Uterus (tissue), 2 donors: Measurements from ENCODE around the gene IQCK.

Experiments used
- POLR2A ChIP-seq, 2 donors: fragments of 450-650 bp; IDR thresholded peaks; one replicate each; pipeline ENCODE4 v1.6.1; 2016; ENCODE audit warnings: antibody characterized with exemption in 2 of 2, mild to moderate bottlenecking in 1 of 2, moderate library complexity in 1 of 2
- TF ChIP-seq, protein P1 (sequence below), 4 experiments: fragments of 200-600 bp in 2 of 4; fragments of 450-650 bp in 2 of 4; sonication (generic) in 2 of 4; IDR thresholded peaks; one replicate each; pipeline ENCODE4 v1.5.1; 2016 to 2019; ENCODE audit warnings: antibody characterized with exemption in 4 of 4, mild to moderate bottlenecking in 2 of 4, moderate library complexity in 1 of 4

DNA sequence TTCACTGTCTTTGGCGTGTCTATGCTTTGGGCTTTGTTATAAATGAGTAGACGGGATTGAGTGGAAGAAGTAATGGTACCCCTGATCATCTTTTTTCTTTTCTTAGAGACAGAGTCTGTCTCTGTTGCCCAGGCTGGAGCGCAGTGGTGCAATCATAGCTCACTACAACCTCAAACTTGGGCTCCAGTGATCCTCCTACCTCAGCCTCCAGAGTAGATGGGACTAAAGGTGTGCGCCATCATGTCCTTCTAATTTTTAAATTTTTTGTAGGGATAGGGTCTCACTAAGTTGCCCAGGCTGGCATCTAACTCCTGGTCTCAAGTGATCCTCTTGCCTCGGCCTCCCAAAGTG is 181.5 kb downstream of the IQCK start:
- TF ChIP-seq, protein P1, sequence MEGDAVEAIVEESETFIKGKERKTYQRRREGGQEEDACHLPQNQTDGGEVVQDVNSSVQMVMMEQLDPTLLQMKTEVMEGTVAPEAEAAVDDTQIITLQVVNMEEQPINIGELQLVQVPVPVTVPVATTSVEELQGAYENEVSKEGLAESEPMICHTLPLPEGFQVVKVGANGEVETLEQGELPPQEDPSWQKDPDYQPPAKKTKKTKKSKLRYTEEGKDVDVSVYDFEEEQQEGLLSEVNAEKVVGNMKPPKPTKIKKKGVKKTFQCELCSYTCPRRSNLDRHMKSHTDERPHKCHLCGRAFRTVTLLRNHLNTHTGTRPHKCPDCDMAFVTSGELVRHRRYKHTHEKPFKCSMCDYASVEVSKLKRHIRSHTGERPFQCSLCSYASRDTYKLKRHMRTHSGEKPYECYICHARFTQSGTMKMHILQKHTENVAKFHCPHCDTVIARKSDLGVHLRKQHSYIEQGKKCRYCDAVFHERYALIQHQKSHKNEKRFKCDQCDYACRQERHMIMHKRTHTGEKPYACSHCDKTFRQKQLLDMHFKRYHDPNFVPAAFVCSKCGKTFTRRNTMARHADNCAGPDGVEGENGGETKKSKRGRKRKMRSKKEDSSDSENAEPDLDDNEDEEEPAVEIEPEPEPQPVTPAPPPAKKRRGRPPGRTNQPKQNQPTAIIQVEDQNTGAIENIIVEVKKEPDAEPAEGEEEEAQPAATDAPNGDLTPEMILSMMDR (IDR thresholded peaks at IDR 0.05): no peak
- no peak for TF ChIP-seq POLR2A (IDR thresholded peaks at IDR 0.05)
